GM12801 (cell line): Measurements from ENCODE around the gene ADRA2B.

ENCODE experiments used
- CTCF ChIP-seq: IDR thresholded peaks from one replicate; pipeline ENCODE4 v1.5.1; 2011; ENCODE audit warnings: control low read depth; ENCODE audit not compliant: insufficient read length; ENCODE audit errors: extremely low read depth

The ADRA2B gene

DNA sequence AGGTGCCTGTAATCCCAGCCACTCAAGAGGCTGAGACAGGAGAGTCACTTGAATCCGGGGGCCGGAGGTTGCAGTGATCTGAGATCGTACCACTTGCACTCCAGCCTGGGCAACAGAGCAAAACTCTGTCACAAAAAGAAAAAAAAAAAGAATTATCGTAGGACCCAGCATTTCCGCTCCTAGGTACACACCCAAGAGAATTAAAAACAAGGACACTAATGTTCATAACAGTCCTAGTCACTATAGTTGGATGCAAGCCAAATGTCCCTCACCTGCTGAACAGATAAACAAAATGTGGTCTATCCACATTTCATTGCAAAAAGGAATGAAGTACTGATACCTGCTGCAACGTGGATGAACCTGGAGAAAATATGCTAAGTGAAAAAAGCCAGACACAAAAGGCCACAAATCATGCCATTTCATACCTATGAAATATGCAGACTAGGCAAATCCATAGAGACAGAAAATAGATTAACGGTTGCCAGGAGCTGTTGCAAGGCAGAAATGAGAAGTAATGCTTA, 21.2 kb downstream of the ADRA2B start:
- no peak for TF ChIP-seq CTCF

GRCh38 chr2:96093528-96093927, 22.8 kb downstream of the ADRA2B start:
- no peak for TF ChIP-seq CTCF

GRCh38 chr2:96092951-96093350, 23.4 kb downstream of the ADRA2B start:
- TF ChIP-seq CTCF: no peak

DNA sequence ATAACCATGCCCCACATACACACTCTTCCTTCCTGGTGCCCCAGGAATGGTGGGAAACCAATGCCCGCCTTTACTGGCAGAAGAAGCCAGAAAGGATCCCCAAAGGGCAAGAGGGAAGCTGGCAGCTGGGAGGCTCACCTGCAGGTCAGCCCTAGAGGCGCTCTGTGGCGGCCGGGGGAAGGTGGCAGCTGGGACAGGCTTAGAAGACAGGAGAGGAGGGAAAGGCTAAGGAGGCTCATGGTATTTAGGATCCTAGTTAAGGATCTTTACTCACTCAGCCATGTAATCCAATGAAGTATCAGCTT, 23.8 kb downstream of the ADRA2B start:
- TF ChIP-seq CTCF: no peak

- no peak for TF ChIP-seq CTCF
These were observed 24.4 kb downstream of the ADRA2B start for GRCh38 chr2:96091711-96092572.

DNA sequence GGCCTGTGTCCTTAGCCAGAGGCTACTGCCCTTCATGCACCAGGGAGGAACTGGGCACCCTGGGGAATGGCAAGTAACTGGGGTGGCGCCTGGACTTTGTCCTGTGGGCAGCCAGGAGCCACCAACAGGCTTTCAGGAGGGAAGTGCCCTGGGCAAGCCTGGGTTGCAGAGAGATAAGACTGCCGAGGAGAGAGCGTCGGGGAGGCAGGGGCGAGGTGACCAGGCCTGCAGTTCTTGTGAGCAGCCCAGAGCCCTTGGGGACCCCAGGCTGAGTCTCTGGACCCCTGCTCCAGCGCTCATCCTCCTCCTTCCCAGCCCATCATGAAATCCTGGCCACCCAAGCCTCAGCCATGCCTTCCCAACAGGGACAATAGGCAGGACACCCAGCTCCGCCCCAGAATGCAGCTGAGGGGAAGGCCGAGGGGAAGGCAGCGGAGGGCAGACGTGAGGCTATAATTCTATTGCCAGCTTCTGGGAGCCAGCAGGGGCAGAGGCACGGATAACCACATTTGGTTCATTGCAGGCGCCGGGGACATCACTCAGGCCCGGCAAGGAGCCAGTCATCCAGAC, 25.1 kb downstream of the ADRA2B start:
- no peak for TF ChIP-seq CTCF

DNA sequence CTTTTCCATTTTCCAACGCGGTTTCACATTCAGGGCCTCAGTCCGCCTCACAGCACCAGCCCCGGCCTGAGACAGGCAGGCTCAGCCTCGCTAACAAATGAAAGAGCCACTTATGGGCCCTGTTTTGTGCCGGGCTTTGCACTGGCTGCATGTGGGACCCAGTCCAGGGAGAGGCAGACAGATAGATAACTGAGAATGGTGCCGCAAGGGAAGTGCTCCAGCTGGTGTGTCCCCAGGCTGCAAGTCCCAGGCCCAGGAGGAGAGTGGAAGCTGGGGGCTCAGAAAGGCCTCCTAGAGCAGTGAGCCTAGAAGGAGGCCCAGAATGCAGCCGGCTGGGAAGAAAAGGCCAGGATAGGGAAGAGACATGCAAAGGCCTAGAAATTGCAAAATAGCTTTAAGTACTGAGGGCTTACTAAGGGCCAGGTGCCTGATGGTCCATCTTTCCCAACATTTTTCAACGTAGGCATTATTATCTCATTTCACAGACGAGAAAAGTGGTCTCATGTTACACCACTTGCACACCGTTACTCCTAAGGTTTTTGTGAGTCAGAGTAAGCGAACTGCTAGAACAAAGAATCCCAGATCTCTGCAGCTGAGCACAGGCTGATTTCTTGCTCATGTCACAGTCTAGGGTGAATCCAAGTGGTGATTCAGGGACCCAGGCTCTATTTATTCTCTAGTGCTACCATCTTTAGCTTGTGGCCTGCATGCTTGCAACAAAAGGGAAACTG, 26.0 kb downstream of the ADRA2B start:
- no peak for TF ChIP-seq CTCF
